Measurements from ENCODE around the gene ABCB11.
"Not testable (repeated sequence)": the region's sequence is repeated elsewhere in the genome, so short reads cannot be mapped to it uniquely, and the experiment has no call there.

The ABCB11 gene

DNA sequence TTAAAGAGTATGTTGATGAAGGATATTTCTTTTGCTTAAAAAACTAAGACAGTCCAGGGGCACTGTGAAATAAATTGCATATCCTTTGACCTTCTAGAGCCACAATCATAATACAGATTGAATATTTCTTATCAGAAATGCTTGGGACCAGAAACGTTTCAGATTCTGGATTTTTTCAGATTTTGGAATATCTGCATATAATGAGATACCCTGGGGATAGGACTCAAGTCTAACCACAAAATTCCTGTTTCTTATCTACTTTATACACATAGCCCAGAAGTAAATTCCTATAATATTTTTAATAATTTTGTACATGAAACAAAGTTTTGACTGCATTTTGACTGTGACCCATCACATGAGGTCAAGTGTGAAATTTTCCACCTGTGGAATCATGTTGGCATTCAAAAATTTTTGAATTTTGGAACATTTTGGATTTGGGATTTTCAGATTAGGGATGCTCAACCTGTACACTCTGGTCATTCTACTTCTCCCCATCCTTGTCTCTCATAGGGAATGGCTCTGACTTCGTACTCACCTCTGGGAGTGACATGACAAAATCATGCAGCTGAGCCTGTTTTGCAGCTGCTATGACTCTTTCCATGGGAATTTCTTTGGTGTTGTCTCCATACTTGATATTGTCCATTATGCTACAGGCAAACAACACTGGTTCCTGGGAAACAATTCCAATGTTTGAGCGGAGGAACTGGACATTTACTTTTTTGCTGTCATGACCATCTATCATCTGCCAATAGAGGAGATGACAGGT is 104.3 kb downstream of the ABCB11 start:
- DNase-seq: no peak

GRCh38 chr2:168920504-168921157 is 110.5 kb downstream of the ABCB11 start:
- no peak for DNase-seq

- no peak for DNase-seq
Observed at GRCh38 chr2:168916331-168916675, 114.8 kb downstream of the ABCB11 start.

- DNase-seq: no peak
Observed at GRCh38 chr2:168915441-168916330, 115.4 kb downstream of the ABCB11 start.

DNA sequence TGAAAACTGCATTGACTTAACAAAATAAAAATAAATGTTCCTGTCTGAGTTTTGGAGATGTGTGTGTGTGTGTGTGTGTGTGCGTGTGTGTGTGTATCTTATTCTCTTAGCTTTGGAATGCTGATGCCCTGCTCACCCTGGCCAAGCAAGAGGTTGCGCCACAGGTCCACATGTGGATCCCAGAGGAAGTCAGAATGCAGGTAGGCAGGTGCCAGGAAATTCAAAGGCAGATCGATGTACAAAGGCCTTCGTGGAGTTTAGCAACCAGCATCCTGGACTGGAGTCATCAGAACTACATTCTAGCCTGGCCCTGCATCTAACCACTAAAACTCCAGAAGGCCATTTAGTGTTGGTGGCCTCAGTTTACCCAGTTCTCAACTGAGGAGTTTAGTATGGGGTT is 117.6 kb downstream of the ABCB11 start:
- no peak for DNase-seq

DNA sequence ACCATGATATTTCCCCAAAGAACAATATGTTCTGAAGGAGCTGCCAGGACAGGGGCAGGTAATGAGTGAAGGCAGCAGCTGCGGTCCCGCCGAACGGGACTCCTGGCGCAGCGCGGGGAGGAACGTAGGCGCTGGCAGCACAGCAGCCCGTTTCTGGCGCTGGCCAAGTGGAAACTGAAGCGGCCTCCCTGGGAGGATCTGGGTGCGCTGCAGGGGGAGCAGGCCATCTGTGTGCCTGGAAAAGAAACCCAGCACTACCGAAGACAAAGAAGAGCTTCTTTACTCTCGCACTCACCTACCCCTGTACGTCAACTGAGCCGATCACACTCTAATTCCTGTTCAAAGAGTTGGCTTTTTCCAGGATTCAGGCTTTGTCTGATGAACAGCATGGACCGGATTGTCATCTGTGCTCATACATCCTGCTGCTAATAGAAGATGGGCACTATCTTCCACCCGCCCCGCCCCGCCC is 118.2 kb downstream of the ABCB11 start:
- no peak for DNase-seq

GRCh38 chr2:168912466-168912865 is 118.7 kb downstream of the ABCB11 start:
- no peak for DNase-seq

- no peak for DNase-seq
Observed at GRCh38 chr2:168910330-168910729, 120.8 kb downstream of the ABCB11 start.

- no peak for DNase-seq
Observed at GRCh38 chr2:168907940-168908662, 123.0 kb downstream of the ABCB11 start.

GRCh38 chr2:168904358-168904757 is 126.8 kb downstream of the ABCB11 start:
- no peak for DNase-seq

DNA sequence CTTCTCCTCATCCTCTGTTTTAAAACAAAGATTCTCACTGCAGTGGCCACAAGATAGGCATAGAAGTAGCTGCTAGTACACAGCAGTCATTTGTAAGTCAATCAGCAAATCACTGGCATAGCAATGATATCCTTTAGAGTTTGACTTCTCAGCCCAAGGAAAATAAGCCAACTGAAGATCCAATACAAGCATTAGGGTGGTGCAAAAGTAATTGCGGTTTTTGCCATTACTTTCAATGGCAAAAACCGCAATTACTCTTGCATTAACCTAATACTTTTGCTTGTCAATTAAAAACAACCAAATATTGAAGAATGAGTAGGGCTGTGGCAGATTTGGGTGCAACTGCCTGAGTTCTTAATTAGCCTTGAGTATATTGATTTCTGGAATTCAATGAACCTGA is 127.2 kb downstream of the ABCB11 start:
- no peak for DNase-seq

DNA sequence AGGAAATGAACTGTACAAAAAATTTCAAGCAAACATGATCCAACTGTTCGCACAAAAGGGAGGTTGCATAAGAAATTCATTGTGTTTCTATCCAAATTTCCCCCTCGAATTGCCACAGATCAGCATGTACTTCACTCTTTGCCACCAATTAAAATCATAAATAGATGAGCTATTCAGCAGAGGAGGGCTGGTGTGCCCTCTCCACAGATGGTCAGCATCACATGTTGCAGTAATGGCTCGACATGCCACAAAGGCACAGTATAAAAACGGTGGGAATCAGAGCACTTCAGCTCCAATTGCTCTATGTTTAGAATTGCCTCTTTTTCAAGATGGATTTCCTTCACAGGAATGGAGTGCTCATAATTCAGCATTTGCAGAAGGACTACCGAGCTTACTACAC is 130.1 kb downstream of the ABCB11 start, which contains the start of gene G6PC2:
TSS of gene G6PC2 (plus strand) at position 289 of the 400 bp plus-strand sequence. CDS start at position 330, 41 bp downstream.
- DNase-seq: no peak

- DNase-seq: no peak
Observed at GRCh38 chr2:168897449-168897848, 133.7 kb downstream of the ABCB11 start.

- no peak for DNase-seq
Observed at GRCh38 chr2:168896783-168897182, 134.3 kb downstream of the ABCB11 start.

DNA sequence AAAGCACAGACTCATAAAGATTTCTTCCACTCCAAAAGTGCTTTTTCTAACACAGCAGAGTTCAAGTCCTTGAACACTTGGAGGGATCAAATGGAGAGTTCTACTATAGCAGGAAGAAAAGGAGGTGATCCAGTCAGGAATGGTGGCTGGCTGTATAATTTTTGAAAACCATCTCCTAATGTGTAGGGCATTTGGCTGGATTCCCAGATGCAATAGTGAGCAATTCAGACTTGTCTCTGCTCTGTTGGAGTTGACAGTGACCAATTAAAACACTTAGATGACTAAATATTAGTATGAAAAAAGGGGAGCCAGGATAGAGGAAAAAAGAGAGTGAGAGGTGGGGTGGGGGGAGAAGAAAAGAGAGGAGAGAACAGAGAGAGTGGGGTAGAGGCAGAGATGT is 135.4 kb downstream of the ABCB11 start:
- no peak for DNase-seq

GRCh38 chr2:168894720-168895119 is 136.4 kb downstream of the ABCB11 start:
- no peak for DNase-seq

DNA sequence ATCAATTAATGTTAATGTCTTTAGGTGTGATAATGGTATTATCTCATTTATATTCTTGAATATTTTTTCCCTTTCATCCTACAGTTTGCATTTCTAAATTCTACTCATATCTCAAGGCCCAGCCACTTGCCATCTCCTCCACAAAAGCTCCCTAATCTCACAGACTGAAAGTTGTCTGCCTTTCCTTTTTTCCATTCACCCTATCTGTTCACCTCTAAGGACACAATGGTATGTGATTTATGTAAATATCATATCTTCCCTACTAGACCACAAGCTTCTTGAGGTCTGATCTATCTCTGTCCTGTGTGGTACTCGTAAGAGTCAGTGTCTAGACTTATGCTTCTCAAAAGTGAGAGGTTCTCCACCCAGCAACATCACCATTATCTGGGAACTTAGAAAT is 137.0 kb downstream of the ABCB11 start:
- DNase-seq: no peak

DNA sequence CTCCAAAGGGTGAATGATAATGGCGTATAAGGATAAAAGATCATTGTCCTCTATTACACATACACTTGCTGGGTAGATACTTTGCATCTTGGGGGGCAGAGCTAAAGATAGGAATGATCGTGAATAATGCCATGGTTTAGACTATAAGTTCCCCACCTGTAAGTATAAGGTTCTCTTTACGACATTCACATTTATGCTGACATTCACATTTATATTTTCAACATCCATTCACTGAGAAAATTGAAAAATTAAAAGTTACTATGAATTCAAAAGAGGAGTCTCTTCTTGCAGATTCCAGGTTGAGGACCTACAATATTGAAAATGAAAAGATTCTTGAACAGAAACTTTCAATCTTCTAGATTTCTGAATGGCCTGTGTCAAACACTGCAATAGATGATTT is 138.8 kb downstream of the ABCB11 start:
- no peak for DNase-seq

DNA sequence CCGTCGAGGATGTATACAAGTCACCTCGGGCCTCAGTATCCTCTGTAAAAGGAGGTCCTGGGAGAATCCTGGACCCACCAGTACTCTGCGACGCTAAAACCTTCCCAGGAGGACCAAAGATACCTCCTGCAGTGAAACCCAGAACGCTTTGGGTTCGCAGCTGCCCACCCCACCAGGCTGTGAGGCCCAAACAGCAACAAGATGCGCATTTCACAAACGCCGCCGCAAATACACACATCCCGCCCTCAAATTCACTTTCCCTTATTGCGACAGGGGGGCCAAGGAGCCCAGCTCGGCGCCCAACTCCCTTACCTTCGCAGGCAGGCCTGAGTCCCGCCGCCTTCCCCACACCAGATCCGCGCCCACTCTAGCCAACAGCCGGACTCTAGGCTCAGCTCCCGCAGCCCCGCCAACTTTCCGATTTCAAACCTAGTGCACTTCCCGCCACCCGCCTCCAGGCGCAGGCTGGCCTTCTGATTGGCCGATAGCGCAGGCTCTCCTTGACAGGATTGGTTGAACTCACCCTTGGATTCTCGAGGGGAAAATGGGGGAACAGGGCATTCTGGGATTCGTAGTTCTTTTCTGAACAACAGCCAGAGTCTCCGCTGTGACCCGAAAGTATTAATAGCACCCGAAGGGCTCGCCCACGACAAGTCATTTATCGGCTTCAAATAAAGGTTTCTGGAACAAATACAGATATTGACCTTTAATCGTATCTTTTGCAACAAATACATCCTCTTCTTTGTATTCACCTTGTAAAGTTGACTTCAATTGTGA is 140.9 kb downstream of the ABCB11 start, which contains the start of gene SPC25:
TSS of gene SPC25 (minus strand) at position 425 of the 777 bp plus-strand sequence. CDS start 911 bp downstream, outside the sequence.
- DNase-seq: peak; percentile 81

- DNase-seq: no peak
Observed at GRCh38 chr2:168889635-168890005, 141.5 kb downstream of the ABCB11 start.

DNA sequence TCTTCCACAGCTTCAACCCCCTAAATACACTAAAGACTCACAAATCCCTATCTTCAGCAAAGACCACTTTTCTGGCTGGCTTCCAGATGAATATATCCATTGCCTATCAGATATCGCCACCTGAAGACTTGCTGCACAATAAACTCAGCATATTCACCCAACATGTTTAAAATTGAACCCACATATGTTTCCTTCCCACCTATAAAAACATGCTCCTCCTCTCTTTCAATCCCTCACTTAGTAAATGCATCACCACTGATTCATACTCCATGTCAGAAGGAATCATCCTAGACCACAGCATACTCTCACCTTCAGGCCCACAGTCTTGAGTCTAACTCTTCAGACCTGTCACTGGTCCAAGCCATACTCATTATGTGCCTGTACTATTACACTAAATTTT is 146.1 kb downstream of the ABCB11 start:
- DNase-seq: no peak

DNA sequence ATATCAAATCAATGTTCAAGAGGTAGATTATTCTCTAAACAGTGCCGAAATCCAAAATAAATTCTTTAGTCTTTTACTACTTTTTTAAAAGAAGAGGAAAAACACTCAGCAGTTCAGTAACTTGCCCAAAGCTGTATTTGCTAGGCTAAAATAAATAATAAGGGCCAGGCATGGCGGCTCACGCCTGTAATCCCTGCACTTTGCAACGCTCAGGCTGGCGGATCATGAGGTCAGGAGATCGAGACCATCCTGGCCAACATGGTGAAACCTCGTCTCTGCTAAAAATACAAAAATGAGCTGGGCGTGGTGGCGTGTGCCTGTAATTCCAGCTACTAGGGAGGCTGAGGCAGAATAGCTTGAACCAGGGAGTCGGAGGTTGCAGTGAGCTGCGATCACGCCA is 149.0 kb downstream of the ABCB11 start:
- not testable (repeated sequence) for DNase-seq
